Stomach (tissue), 9 donors: ENCODE measurements around the gene MTFP1. TPM values are rescaled to one million over a fixed set of nuclear protein-coding genes. Genes with fewer than 3 reads are reported as not detected.
A peak's percentile ranks its signal among the peaks of the same experiment; 100 is the strongest.

Experiments
- DNase-seq, 2 donors: peaks; one replicate each; pipeline versions ENCODE4 v3.0.0 to v3.0.0-alpha.2; 2013 to 2019
- H3K27ac ChIP-seq, 5 donors: fragments of 200-600 bp in 4 of 5; sonication (generic) in 4 of 5; one replicate each; pipeline ENCODE4 v1.5.1; 2013 to 2019; ENCODE audit warnings: mild to moderate bottlenecking in 1 of 5, moderate library complexity in 1 of 5
- H3K27me3 ChIP-seq, 3 donors: fragments of 200-600 bp; sonication (generic); one replicate each; pipeline ENCODE4 v1.5.1; 2017 to 2019; ENCODE audit warnings: mixed run types in 1 of 3
- H3K36me3 ChIP-seq, 4 donors: fragments of 200-600 bp; sonication (generic); 1 replicate in 3 of 4; 2 replicates in 1 of 4; pipeline ENCODE4 v1.5.1; 2016 to 2019
- H3K4me1 ChIP-seq, 4 donors: fragments of 200-600 bp; sonication (generic); one replicate each; pipeline ENCODE4 v1.5.1; 2016 to 2019
- H3K4me3 ChIP-seq, 4 donors: fragments of 200-600 bp; sonication (generic) in 3 of 4; one replicate each; pipeline ENCODE4 v1.5.1; 2016 to 2019; ENCODE audit warnings: mild to moderate bottlenecking in 1 of 4
- H3K9me3 ChIP-seq, 4 donors: fragments of 200-600 bp; sonication (generic); one replicate each; pipeline ENCODE4 v1.5.1; 2016 to 2019
- CTCF ChIP-seq, 7 experiments: fragments of 450-650 bp in 4 of 7; fragments of 200-600 bp in 3 of 7; sonication (generic) in 3 of 7; IDR thresholded peaks; one replicate each; pipeline ENCODE4 v1.5.1; 2016 to 2019; ENCODE audit warnings: antibody characterized with exemption in 7 of 7, control low read depth in 2 of 7, mild to moderate bottlenecking in 1 of 7
- EP300 ChIP-seq: sonication (generic); formaldehyde crosslinking; IDR thresholded peaks from one replicate; pipeline ENCODE4 v1.6.1; 2017; ENCODE audit warnings: antibody characterized with exemption
- POLR2A ChIP-seq, 4 donors: fragments of 450-650 bp; IDR thresholded peaks; one replicate each; pipeline ENCODE4 v1.6.1; 2016; ENCODE audit warnings: antibody characterized with exemption in 4 of 4, control low read depth in 2 of 4, mild to moderate bottlenecking in 1 of 4, moderate library complexity in 1 of 4
- POLR2AphosphoS5 ChIP-seq, 3 donors: sonication (generic); formaldehyde crosslinking; IDR thresholded peaks; one replicate each; pipeline ENCODE4 v1.6.1; 2016; ENCODE audit warnings: antibody characterized with exemption in 3 of 3
- WGBS, 5 donors: extraction: QIAGEN DNeasy Blood & Tissue Kit in 3 of 5; methylation state at CpG; one replicate each; pipeline versions ENCODE4 v1.1.5 to v1.1.7; 2013 to 2018; 5-methylcytosine and 5-hydroxymethylcytosine counted together
- intact Hi-C: fragments of 100-400 bp; cut with DNase I; formaldehyde crosslinking; loops from one replicate; pipeline ENCODE4 v1.15.1; 2023; ENCODE audit warnings: low total_unique reads
- polyA plus RNA-seq, 3 donors: library from polyadenylated mRNA; stranded (reverse); fragments of 200-250 nt; gene quantifications; one replicate each; pipeline ENCODE4 v1.2.3, GENCODE V29; 2013
- small RNA-seq, 4 donors: library from RNA; depleted of rRNA; stranded (forward); fragments of <200 nt; gene quantifications; one replicate each; pipeline ENCODE3, GENCODE V24; 2016
- total RNA-seq, 5 donors: library from RNA; depleted of rRNA; stranded (reverse); fragments of >200 nt; gene quantifications; one replicate each; pipeline versions ENCODE4 v1.1.0 to v1.2.3, GENCODE V29; 2014 to 2016
- donor health status: healthy with polysubstance abuse.
- donor health status: Bipolar disorder and iron deficiency.
- donor health status: healthy.

MTFP1 gene
- total and polyA plus RNA-seq, 8 donors, result 1.8 to 45.0 (median 14.8) TPM; not detected in 1

GRCh38 chr22:30472994-30473720 is 47.6 kb downstream of the MTFP1 start:
- H3K27me3 ChIP-seq, result peaks cover 0 to 58% (median 0%) of the 10 kb centered on the region in 3 donors
- no peaks in the 10 kb centered on the region for H3K9me3 ChIP-seq
- no peak overlapping the region for H3K27ac ChIP-seq
- no peaks in the 10 kb centered on the region for H3K36me3 ChIP-seq
- peaks cover 0 to 5% (median 0%) of the 10 kb centered on the region in 4 donors for H3K4me1 ChIP-seq
- TF ChIP-seq POLR2AphosphoS5 (IDR thresholded peaks at IDR 0.05) (no peak), POLR2A (IDR thresholded peaks at IDR 0.05) (no peak), EP300 (no peak), CTCF (IDR thresholded peaks at IDR 0.05) (no peak)
- no peak for DNase-seq
- intact Hi-C loops, result no loop called here
- H3K4me3 ChIP-seq, result no peak overlapping the region
- 61 to 72% (median 68%) methylated on average over 4 of the region's 4 CpGs for WGBS, 5 donors

GRCh38 chr22:30474121-30474520 is 48.6 kb downstream of the MTFP1 start:
- Histone ChIP-seq H3K4me1 (peaks cover 0 to 5% (median 0%) of the 10 kb centered on the region in 4 donors), H3K36me3 (no peaks in the 10 kb centered on the region), H3K4me3 (no peak overlapping the region), H3K27me3 (peaks cover 0 to 51% (median 0%) of the 10 kb centered on the region in 3 donors), H3K9me3 (no peaks in the 10 kb centered on the region), H3K27ac (no peak overlapping the region)
- intact Hi-C loops, result no loop called here
- no peak for TF ChIP-seq POLR2A (IDR thresholded peaks at IDR 0.05)
- TF ChIP-seq CTCF (IDR thresholded peaks at IDR 0.05), result no peak
- TF ChIP-seq EP300, result no peak
- no peak for TF ChIP-seq POLR2AphosphoS5 (IDR thresholded peaks at IDR 0.05)
- no peak for DNase-seq
- WGBS, 5 donors, result 90 to 99% (median 94%) methylated on average over 4 of the region's 4 CpGs

- no peak for TF ChIP-seq POLR2AphosphoS5 (IDR thresholded peaks at IDR 0.05)
- no peak for TF ChIP-seq POLR2A (IDR thresholded peaks at IDR 0.05)
- TF ChIP-seq EP300, result no peak
- TF ChIP-seq CTCF (IDR thresholded peaks at IDR 0.05), result no peak
- H3K9me3 ChIP-seq, result no peaks in the 10 kb centered on the region
- DNase-seq, result peak; percentile 37 to 89
- H3K36me3 ChIP-seq, result no peaks in the 10 kb centered on the region
- H3K4me1 ChIP-seq, result peaks cover 0 to 5% (median 0%) of the 10 kb centered on the region in 4 donors
- intact Hi-C loops, result no loop called here
- H3K27me3 ChIP-seq, result peaks cover 0 to 48% (median 0%) of the 10 kb centered on the region in 3 donors
- no peak overlapping the region for H3K4me3 ChIP-seq
- WGBS, 5 donors, result 21 to 46% (median 25%) methylated on average over 6 of the region's 6 CpGs
- no peak overlapping the region for H3K27ac ChIP-seq
Measured at GRCh38 chr22:30474683-30475424, 49.3 kb downstream of the MTFP1 start.

Small RNA genes lying within 50 kb of the gene (small RNA-seq; reads per million reads assigned to genes)
- gene AC004832.3 (0 reads per million in 4 donors), gene RNU6-564P (0 reads per million in 4 donors)

Other genes starting within 250 kb of the MTFP1 start
- 1 to 10 TPM in 3 of 5 donors, not detected in 2; 2.0 to 2.4 (median 2.3) TPM for gene LIF, start 179.0 kb upstream of the MTFP1 start, total RNA-seq
- gene LIF, start 179.0 kb upstream of the MTFP1 start, polyA plus RNA-seq, result 1 to 10 TPM in 2 of 3 donors, under 1 TPM in 1; 0.35 to 5.0 (median 1.4) TPM
- 1 to 10 TPM in 1 of 5 donors, not detected in 4; 1.3 TPM for gene OSM, start 158.9 kb upstream of the MTFP1 start, total RNA-seq
- 10 to 100 TPM in 1 of 3 donors, 1 to 10 TPM in 1, under 1 TPM in 1; 0.33 to 22.7 (median 1.1) TPM for gene OSM, start 158.9 kb upstream of the MTFP1 start, polyA plus RNA-seq
- 10 to 100 TPM in 1 of 5 donors, 1 to 10 TPM in 4; 1.2 to 57.8 (median 3.7) TPM for gene CASTOR1, start 136.3 kb upstream of the MTFP1 start, total RNA-seq
- 10 to 100 TPM in 1 of 3 donors, 1 to 10 TPM in 2; 6.6 to 17.0 (median 7.3) TPM for gene CASTOR1, start 136.3 kb upstream of the MTFP1 start, polyA plus RNA-seq
- 10 to 100 TPM in 3 of 5 donors, 1 to 10 TPM in 2; 2.2 to 23.2 (median 16.3) TPM for gene TBC1D10A, start 98.8 kb upstream of the MTFP1 start, total RNA-seq
- gene TBC1D10A, start 98.8 kb upstream of the MTFP1 start, polyA plus RNA-seq, result 10 to 100 TPM; 14.2 to 24.5 (median 20.3) TPM
- 100 to 1,000 TPM in 1 of 5 donors, 10 to 100 TPM in 4; 30.3 to 316 (median 38.8) TPM for gene SF3A1, start 68.9 kb upstream of the MTFP1 start, total RNA-seq
- 10 to 100 TPM; 13.6 to 15.6 (median 15.0) TPM for gene SF3A1, start 68.9 kb upstream of the MTFP1 start, polyA plus RNA-seq
- 1 to 10 TPM in 3 of 5 donors, under 1 TPM in 1, not detected in 1; 0.73 to 9.0 (median 3.0) TPM for gene CCDC157, start 68.8 kb upstream of the MTFP1 start, total RNA-seq
- 1 to 10 TPM; 1.7 to 3.7 (median 1.9) TPM for gene CCDC157, start 68.8 kb upstream of the MTFP1 start, polyA plus RNA-seq
- gene RNF215, start 38.4 kb upstream of the MTFP1 start, total RNA-seq, result 10 to 100 TPM in 3 of 5 donors, 1 to 10 TPM in 2; 3.6 to 29.4 (median 15.6) TPM
- gene RNF215, start 38.4 kb upstream of the MTFP1 start, polyA plus RNA-seq, result 1 to 10 TPM; 4.1 to 8.4 (median 4.3) TPM
- gene SEC14L2, start 28.8 kb upstream of the MTFP1 start, total RNA-seq, result 10 to 100 TPM in 2 of 5 donors, 1 to 10 TPM in 1, not detected in 2; 4.1 to 19.4 (median 17.1) TPM
- gene SEC14L2, start 28.8 kb upstream of the MTFP1 start, polyA plus RNA-seq, result 10 to 100 TPM in 1 of 3 donors, 1 to 10 TPM in 2; 9.9 to 10.3 (median 10.0) TPM
- gene SEC14L3, start 46.2 kb downstream of the MTFP1 start, total RNA-seq, result not detected
- not detected for gene SEC14L3, start 46.2 kb downstream of the MTFP1 start, polyA plus RNA-seq
- 1 to 10 TPM in 1 of 5 donors, not detected in 4; 4.5 TPM for gene SEC14L4, start 79.9 kb downstream of the MTFP1 start, total RNA-seq
- under 1 TPM in 2 of 3 donors, not detected in 1; 0.13 to 0.37 TPM for gene SEC14L4, start 79.9 kb downstream of the MTFP1 start, polyA plus RNA-seq
- gene SEC14L6, start 121.0 kb downstream of the MTFP1 start, total RNA-seq, result under 1 TPM in 1 of 5 donors, not detected in 4; 0.58 TPM
- gene SEC14L6, start 121.0 kb downstream of the MTFP1 start, polyA plus RNA-seq, result 1 to 10 TPM in 1 of 3 donors, under 1 TPM in 2; 0.68 to 1.4 (median 1.00) TPM
- 10 to 100 TPM in 2 of 5 donors, 1 to 10 TPM in 2, under 1 TPM in 1; 0.87 to 48.4 (median 3.5) TPM for gene GAL3ST1, start 148.9 kb downstream of the MTFP1 start, total RNA-seq
- 1 to 10 TPM; 2.9 to 8.9 (median 4.0) TPM for gene GAL3ST1, start 148.9 kb downstream of the MTFP1 start, polyA plus RNA-seq
- 10 to 100 TPM; 22.8 to 94.5 (median 38.7) TPM for gene PES1, start 166.1 kb downstream of the MTFP1 start, total RNA-seq
- gene PES1, start 166.1 kb downstream of the MTFP1 start, polyA plus RNA-seq, result 10 to 100 TPM; 46.2 to 63.1 (median 48.0) TPM
- gene TCN2, start 181.4 kb downstream of the MTFP1 start, total RNA-seq, result 10 to 100 TPM in 2 of 5 donors, 1 to 10 TPM in 3; 1.4 to 16.3 (median 2.3) TPM
- 10 to 100 TPM in 1 of 3 donors, 1 to 10 TPM in 2; 4.1 to 10.1 (median 4.3) TPM for gene TCN2, start 181.4 kb downstream of the MTFP1 start, polyA plus RNA-seq
- gene SLC35E4, start 210.0 kb downstream of the MTFP1 start, total RNA-seq, result 1 to 10 TPM in 4 of 5 donors, under 1 TPM in 1; 0.45 to 7.2 (median 2.6) TPM
- 1 to 10 TPM in 2 of 3 donors, under 1 TPM in 1; 0.46 to 3.4 (median 1.8) TPM for gene SLC35E4, start 210.0 kb downstream of the MTFP1 start, polyA plus RNA-seq
- 10 to 100 TPM in 2 of 5 donors, 1 to 10 TPM in 2, not detected in 1; 4.5 to 46.9 (median 10.9) TPM for gene DUSP18, start 242.1 kb downstream of the MTFP1 start, total RNA-seq
- gene DUSP18, start 242.1 kb downstream of the MTFP1 start, polyA plus RNA-seq, result 1 to 10 TPM; 1.4 to 4.2 (median 2.9) TPM